ENCODE results near the gene USP21.

DNA sequence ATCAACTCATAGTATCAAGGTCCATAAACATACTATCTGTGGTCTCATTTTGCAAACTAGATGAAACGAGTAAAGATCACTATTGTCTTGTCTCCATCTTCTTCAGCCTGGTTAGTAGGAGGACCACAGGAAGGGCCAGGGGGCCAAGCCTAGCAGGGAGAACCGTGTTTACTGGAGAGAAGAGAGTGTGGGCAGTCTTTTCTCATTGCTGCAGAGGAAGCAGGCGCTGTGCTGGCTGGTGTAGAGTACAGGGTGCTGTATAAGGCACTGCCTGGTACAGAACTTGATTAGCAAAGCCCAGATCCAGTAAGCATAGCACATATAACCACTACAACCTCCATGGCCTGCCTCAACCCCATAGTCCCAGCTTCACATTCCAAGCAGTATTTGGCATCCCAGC lies 28.0 kb downstream of the USP21 start:
- no peak for TF ChIP-seq POLR2A (IDR thresholded peaks at IDR 0.05)
- TF ChIP-seq, protein P1, sequence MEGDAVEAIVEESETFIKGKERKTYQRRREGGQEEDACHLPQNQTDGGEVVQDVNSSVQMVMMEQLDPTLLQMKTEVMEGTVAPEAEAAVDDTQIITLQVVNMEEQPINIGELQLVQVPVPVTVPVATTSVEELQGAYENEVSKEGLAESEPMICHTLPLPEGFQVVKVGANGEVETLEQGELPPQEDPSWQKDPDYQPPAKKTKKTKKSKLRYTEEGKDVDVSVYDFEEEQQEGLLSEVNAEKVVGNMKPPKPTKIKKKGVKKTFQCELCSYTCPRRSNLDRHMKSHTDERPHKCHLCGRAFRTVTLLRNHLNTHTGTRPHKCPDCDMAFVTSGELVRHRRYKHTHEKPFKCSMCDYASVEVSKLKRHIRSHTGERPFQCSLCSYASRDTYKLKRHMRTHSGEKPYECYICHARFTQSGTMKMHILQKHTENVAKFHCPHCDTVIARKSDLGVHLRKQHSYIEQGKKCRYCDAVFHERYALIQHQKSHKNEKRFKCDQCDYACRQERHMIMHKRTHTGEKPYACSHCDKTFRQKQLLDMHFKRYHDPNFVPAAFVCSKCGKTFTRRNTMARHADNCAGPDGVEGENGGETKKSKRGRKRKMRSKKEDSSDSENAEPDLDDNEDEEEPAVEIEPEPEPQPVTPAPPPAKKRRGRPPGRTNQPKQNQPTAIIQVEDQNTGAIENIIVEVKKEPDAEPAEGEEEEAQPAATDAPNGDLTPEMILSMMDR (IDR thresholded peaks at IDR 0.05) = no peak

Data from Peyer's patch (tissue), 4 donors.